Karpas-422 (cell line): ENCODE measurements around the gene DOCK11. TPM values are rescaled to one million over a fixed set of nuclear protein-coding genes. Genes with fewer than 3 reads are reported as not detected.
"Not testable (repeated sequence)": the region's sequence is repeated elsewhere in the genome, so short reads cannot be mapped to it uniquely, and the experiment has no call there.

Source experiments
- DNase-seq: peaks from one replicate; pipeline ENCODE4 v3.0.0-alpha.2; 2015
- H2AFZ ChIP-seq: fragments of 200-600 bp; sonication (generic); 2 replicates; pipeline ENCODE4 v1.6.1; 2014; ENCODE audit warnings: antibody characterized with exemption, low read length, mixed read lengths
- H3K27ac ChIP-seq: fragments of 200-600 bp; sonication (generic); 2 replicates; pipeline ENCODE4 v1.5.1; 2014; ENCODE audit warnings: mild to moderate bottlenecking, low read length, moderate library complexity
- H3K27me3 ChIP-seq: fragments of 200-600 bp; sonication (generic); 2 replicates; pipeline ENCODE4 v1.6.1; 2014; ENCODE audit warnings: low read length, mixed read lengths
- H3K36me3 ChIP-seq: fragments of 200-600 bp; sonication (generic); 2 replicates; pipeline ENCODE4 v1.6.1; 2014; ENCODE audit warnings: low read length, mixed read lengths; ENCODE audit not compliant: insufficient read depth
- H3K4me1 ChIP-seq: fragments of 200-600 bp; sonication (generic); 2 replicates; pipeline ENCODE4 v1.6.1; 2014; ENCODE audit warnings: mild to moderate bottlenecking, low read length, mixed read lengths
- H3K4me2 ChIP-seq: fragments of 200-600 bp; sonication (generic); 2 replicates; pipeline ENCODE4 v1.6.1; 2014; ENCODE audit warnings: low read length, low read depth, mild to moderate bottlenecking; ENCODE audit not compliant: poor library complexity, severe bottlenecking
- H3K4me3 ChIP-seq: fragments of 200-600 bp; sonication (generic); 2 replicates; pipeline ENCODE4 v1.5.1; 2014; ENCODE audit warnings: mild to moderate bottlenecking, antibody characterized with exemption, low read length, mixed read lengths
- H3K79me2 ChIP-seq: fragments of 200-600 bp; sonication (generic); 2 replicates; pipeline ENCODE4 v1.6.1; 2014; ENCODE audit warnings: mild to moderate bottlenecking, low read length, mixed read lengths
- H3K9ac ChIP-seq: fragments of 200-600 bp; sonication (generic); 2 replicates; pipeline ENCODE4 v1.6.0; 2014; ENCODE audit warnings: low read length
- H3K9me2 ChIP-seq: fragments of 200-600 bp; sonication (generic), shearing (Covaris generic); replicated peaks from 2 replicates; pipeline ENCODE4 v1.6.0; 2014; ENCODE audit warnings: mild to moderate bottlenecking, low read length, moderate library complexity; ENCODE audit not compliant: insufficient read depth
- H3K9me3 ChIP-seq: fragments of 300-700, 200-600 bp; sonication (generic); 2 replicates; pipeline ENCODE4 v1.6.1; 2014; ENCODE audit warnings: low read length, mixed read lengths
- H4K20me1 ChIP-seq: fragments of 200-600 bp; sonication (generic); 2 replicates; pipeline ENCODE4 v1.6.1; 2014; ENCODE audit warnings: mild to moderate bottlenecking, antibody characterized with exemption, low read length, low read depth; ENCODE audit not compliant: insufficient read depth
- total RNA-seq: library from RNA; depleted of rRNA; stranded (reverse); fragments of >200 nt; shearing (Covaris generic); gene quantifications from 2 replicates; pipeline ENCODE4 v1.2.3, GENCODE V29; 2014; ENCODE audit warnings: low replicate concordance

The DOCK11 gene
- total RNA-seq, 1 experiment from 2014 or later = 70.5 TPM

DNA sequence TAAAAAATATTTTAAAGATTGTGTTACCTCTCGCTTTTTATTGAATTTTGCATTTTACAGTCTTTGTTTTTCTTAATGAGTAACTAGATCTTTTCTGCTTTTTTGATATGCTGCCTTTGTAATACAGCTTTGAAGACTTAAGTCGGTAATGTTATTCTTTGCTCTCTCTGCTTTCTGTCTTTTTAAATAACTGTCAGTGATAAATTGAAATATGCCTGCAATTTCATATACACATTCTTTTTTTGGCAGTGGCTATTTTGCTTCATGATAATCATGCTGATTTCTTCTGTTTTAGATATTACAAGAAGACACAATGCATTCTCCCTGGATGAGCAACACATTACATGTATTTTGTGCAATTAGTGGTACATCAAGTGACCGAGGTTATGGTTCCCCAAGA lies 189.8 kb downstream of the DOCK11 start:
- Histone ChIP-seq H3K4me3 (no peak overlapping the region), H3K27me3 (no peaks in the 10 kb centered on the region), H3K27ac (no peak overlapping the region), H4K20me1 (no peaks in the 10 kb centered on the region), H3K4me2 (no peak overlapping the region), H3K4me1 (peaks cover 14% of the 10 kb centered on the region), H3K9me3 (no peaks in the 10 kb centered on the region), H3K9me2 (no peaks in the 10 kb centered on the region), H3K79me2 (no peaks in the 10 kb centered on the region), H3K9ac (no peak overlapping the region), H2AFZ (no peak overlapping the region), H3K36me3 (no peaks in the 10 kb centered on the region)
- DNase-seq = no peak

DNA sequence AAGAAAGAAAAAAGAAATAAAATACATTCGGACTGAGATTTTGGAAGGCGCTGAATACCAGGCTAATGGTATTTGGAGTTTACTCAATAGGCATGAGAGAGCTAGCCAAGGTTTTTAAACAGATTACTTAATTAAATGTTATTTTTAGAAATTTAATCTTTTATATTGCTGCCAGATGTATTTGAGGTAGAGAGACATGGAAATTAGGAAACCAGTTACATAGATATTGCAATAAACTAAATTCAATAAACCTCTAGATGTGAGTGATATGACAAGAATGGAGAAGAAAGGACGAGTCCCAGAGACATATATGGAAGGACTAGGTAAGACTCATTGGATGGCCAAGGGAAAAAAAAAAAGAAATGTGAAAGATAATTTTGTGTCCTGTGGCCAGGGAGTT lies 193.3 kb downstream of the DOCK11 start:
- no peaks in the 10 kb centered on the region for H3K4me1 ChIP-seq
- no peaks in the 10 kb centered on the region for H3K36me3 ChIP-seq
- no peaks in the 10 kb centered on the region for H3K79me2 ChIP-seq
- no peaks in the 10 kb centered on the region for H3K27me3 ChIP-seq
- no peaks in the 10 kb centered on the region for H4K20me1 ChIP-seq
- no peak overlapping the region for H2AFZ ChIP-seq
- DNase-seq = no peak
- H3K9me2 ChIP-seq = no peaks in the 10 kb centered on the region
- H3K9ac ChIP-seq = no peak overlapping the region
- H3K4me3 ChIP-seq = no peak overlapping the region
- H3K27ac ChIP-seq = no peak overlapping the region
- H3K4me2 ChIP-seq = no peak overlapping the region
- no peaks in the 10 kb centered on the region for H3K9me3 ChIP-seq

DNA sequence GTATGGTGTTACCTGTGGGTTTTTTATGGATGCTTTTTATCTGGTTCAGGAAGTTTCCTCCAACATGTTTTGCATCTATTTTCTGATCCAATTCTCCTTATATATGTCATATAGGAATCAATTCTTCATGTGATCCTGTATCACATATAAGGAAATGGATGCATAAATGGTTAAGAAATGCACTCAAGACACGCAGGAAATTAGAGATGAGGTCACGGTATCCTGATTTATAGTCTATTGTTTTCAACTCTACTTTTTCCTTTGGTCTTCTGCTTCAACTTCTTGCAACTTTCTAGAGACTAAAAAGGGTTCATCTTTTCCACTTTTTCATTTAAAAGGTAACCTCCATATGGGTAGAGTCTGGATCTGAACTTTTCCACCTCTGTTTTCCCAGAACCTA lies 198.2 kb downstream of the DOCK11 start:
- no peak overlapping the region for H3K27ac ChIP-seq
- no peaks in the 10 kb centered on the region for H3K4me1 ChIP-seq
- H3K4me3 ChIP-seq = no peak overlapping the region
- DNase-seq = no peak
- no peaks in the 10 kb centered on the region for H3K9me3 ChIP-seq
- H3K79me2 ChIP-seq = no peaks in the 10 kb centered on the region
- no peaks in the 10 kb centered on the region for H3K27me3 ChIP-seq
- no peak overlapping the region for H3K9ac ChIP-seq
- no peaks in the 10 kb centered on the region for H3K36me3 ChIP-seq
- H3K4me2 ChIP-seq = no peak overlapping the region
- no peaks in the 10 kb centered on the region for H3K9me2 ChIP-seq
- H2AFZ ChIP-seq = no peak overlapping the region
- H4K20me1 ChIP-seq = no peaks in the 10 kb centered on the region

DNA sequence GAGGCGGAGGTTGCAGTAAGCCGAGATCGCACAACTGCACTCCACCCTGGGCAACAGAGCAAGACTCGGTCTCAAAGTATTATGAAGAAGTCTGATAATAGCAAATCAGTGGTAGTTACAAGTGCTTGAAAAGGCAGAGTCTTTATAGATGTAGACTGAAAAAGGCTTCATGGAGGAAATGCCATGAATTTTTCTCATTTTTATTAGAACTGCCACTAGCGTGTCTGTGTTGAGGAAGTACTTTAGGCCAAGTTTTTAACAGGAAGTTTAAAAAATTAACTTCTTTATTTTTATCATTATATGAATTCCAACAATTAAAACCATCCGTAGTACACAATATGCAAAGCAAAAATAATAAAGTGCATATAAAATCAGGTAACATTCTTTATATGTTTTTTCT lies 199.0 kb downstream of the DOCK11 start:
- Histone ChIP-seq H3K27ac (no peak overlapping the region), H3K27me3 (no peaks in the 10 kb centered on the region), H3K9me2 (no peaks in the 10 kb centered on the region), H3K9me3 (no peaks in the 10 kb centered on the region), H3K4me1 (no peaks in the 10 kb centered on the region), H3K4me3 (no peak overlapping the region), H3K79me2 (no peaks in the 10 kb centered on the region), H3K4me2 (no peak overlapping the region), H4K20me1 (no peaks in the 10 kb centered on the region), H3K9ac (no peak overlapping the region), H3K36me3 (no peaks in the 10 kb centered on the region), H2AFZ (no peak overlapping the region)
- no peak for DNase-seq

DNA sequence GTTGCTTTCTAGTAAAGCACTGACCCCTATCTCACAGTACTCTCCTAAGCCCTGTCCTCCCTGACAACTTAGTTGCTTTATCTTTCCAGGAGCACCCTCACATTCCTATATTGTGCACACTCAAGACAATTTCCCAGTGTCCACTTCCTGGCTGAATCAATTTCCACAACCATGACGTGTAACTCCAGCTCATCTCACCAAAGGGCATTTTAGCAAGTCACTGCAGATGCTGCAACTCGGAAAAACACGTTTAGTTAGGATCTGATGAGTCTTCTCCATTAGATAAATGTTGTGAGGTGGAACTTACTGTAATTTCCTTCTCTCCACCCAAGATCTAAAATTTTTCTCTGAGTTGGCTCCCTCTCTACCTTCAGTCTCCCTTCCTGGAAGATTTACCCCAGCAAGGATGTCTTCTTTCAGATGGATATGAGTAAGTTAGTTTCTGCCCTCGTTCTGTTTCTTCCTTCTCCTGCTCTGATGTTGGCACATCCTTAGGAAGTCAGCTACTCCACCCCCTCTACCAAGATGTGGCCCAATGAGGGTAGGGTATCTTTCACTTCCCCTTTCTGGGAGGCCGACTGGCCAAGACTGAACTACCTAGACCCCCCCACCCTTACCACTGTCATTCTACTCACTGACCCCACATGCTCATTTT lies 203.0 kb downstream of the DOCK11 start:
- Histone ChIP-seq H3K36me3 (no peaks in the 10 kb centered on the region), H3K9me2 (no peaks in the 10 kb centered on the region), H3K4me3 (no peak overlapping the region), H2AFZ (no peak overlapping the region), H3K4me1 (no peaks in the 10 kb centered on the region), H3K4me2 (no peak overlapping the region), H4K20me1 (no peaks in the 10 kb centered on the region), H3K27ac (no peak overlapping the region), H3K9ac (no peak overlapping the region), H3K9me3 (no peaks in the 10 kb centered on the region), H3K27me3 (no peaks in the 10 kb centered on the region), H3K79me2 (no peaks in the 10 kb centered on the region)
- DNase-seq = no peak

DNA sequence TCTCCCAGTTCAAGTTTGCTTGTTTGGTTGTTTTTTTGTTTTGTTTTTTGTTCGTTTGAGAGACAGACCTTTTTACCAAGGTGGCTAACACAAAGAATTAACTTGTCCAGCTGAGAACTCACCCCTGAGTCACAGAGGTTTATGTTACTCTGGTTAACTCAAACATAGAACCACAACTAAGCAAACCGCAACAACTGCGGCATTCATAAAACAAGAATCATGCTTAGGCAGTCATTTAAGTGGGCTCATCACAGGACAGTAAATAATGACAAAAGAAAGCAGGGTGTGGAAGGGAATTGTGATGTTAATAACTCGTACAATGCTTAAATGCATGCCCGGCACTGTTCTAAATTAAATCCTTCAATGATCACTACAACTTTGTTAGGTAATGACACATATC lies 207.1 kb downstream of the DOCK11 start:
- H3K9me3 ChIP-seq = no peaks in the 10 kb centered on the region
- H3K4me2 ChIP-seq = no peak overlapping the region
- H2AFZ ChIP-seq = no peak overlapping the region
- H3K79me2 ChIP-seq = no peaks in the 10 kb centered on the region
- no peaks in the 10 kb centered on the region for H3K27me3 ChIP-seq
- H3K9ac ChIP-seq = no peak overlapping the region
- no peak overlapping the region for H3K4me3 ChIP-seq
- no peaks in the 10 kb centered on the region for H3K4me1 ChIP-seq
- no peak for DNase-seq
- H3K36me3 ChIP-seq = no peaks in the 10 kb centered on the region
- no peaks in the 10 kb centered on the region for H4K20me1 ChIP-seq
- no peaks in the 10 kb centered on the region for H3K9me2 ChIP-seq
- no peak overlapping the region for H3K27ac ChIP-seq

DNA sequence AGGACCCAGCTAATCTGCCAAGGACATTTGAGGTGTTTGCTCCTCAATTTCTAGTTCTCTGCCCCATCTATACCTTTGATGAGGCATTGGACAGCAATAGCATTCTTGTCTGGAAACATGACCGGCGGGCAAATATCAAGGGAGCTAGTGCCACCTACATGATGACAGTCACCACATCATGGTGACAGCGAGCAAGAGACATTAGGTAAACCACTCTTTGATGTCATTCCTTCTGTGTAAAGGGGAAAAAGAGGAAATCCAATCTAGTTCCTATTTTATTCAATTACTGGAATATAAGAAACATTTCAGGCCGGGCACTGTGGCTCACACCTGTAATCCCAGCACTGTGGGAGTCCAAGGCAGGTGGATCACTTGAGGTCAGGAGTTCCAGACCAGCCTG lies 211.1 kb downstream of the DOCK11 start:
- Histone ChIP-seq H3K36me3 (no peaks in the 10 kb centered on the region), H3K9me3 (no peaks in the 10 kb centered on the region), H2AFZ (no peak overlapping the region), H3K4me2 (no peak overlapping the region), H3K27ac (no peak overlapping the region), H4K20me1 (no peaks in the 10 kb centered on the region), H3K4me3 (no peak overlapping the region), H3K79me2 (no peaks in the 10 kb centered on the region), H3K9me2 (no peaks in the 10 kb centered on the region), H3K4me1 (no peaks in the 10 kb centered on the region), H3K27me3 (no peaks in the 10 kb centered on the region), H3K9ac (no peak overlapping the region)
- DNase-seq = no peak

DNA sequence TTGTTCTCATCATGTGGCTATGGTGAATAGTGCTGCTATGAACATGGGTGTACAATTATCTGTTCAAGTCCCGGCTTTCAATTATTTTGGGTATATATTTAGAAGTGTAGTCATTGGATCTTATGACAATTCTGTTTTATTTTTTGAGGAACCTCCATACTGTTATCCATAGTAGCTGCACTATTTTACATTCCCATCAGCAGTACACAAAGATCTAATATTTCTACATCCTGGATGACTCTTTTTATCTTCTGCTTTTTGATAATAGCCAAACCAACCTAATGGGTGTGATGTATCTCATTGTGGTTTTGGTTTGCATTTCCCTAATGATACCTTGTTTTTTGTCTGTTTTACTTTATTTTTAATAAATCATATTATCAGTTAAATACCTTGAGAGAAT lies 218.9 kb downstream of the DOCK11 start:
- H3K79me2 ChIP-seq = no peaks in the 10 kb centered on the region
- no peak overlapping the region for H3K4me3 ChIP-seq
- no peak overlapping the region for H2AFZ ChIP-seq
- no peaks in the 10 kb centered on the region for H3K9me3 ChIP-seq
- H3K4me2 ChIP-seq = no peak overlapping the region
- peaks cover 9% of the 10 kb centered on the region for H3K4me1 ChIP-seq
- H3K27ac ChIP-seq = no peak overlapping the region
- H3K9ac ChIP-seq = no peak overlapping the region
- H3K9me2 ChIP-seq = no peaks in the 10 kb centered on the region
- no peaks in the 10 kb centered on the region for H3K27me3 ChIP-seq
- no peaks in the 10 kb centered on the region for H3K36me3 ChIP-seq
- no peak for DNase-seq
- H4K20me1 ChIP-seq = no peaks in the 10 kb centered on the region

DNA sequence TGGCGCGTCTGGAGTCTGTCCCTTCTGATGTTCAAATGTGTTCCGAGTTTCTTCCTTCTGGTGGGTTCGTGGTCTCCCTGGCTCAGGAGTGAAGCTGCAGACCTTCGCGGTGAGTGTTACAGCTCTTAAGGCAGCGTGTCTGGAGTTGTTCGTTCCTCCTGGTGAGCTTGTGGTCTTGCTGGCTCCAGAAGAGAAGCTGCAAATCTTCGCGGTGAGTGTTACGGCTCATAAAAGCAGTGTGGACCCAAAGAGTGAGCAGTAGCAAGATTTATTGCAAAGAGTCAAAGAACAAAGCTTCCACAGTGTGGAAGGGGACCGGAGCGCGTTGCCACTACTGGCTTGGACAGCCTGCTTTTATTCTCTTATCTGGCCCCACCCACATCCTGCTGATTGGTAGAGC lies 220.3 kb downstream of the DOCK11 start:
- DNase-seq = not testable (repeated sequence)

More for the DNA sequence above, 220.3 kb downstream of the DOCK11 start:
- H3K9ac ChIP-seq, H3K9me2 ChIP-seq, H3K27ac ChIP-seq, H3K79me2 ChIP-seq, H3K4me2 ChIP-seq, H3K36me3 ChIP-seq, H3K4me3 ChIP-seq, H2AFZ ChIP-seq, H3K27me3 ChIP-seq, H4K20me1 ChIP-seq, H3K9me3 ChIP-seq, H3K4me1 ChIP-seq: not testable (repeated sequence)
